ENCODE results near the gene SLAMF9.

DNA sequence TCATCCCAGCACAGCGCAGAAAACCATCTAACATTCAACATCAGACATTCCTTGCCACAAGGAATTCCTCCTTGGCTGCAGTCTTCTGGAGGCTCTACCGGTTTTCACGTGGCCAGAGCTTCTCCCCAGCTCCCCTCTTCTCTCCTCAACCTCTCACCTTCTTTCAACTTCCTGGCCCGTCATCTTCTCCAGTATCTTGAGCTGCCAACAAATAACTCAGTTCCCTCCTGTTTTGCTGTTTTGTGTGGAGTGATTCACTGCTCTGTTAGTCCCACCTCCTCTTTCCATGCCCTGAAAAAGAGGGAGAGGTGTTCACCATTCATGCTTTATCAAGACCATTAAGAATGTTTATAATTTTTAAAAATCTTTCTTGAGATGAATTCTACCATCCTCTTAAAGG, 45.2 kb upstream of the SLAMF9 start:
- TF ChIP-seq, protein P1, sequence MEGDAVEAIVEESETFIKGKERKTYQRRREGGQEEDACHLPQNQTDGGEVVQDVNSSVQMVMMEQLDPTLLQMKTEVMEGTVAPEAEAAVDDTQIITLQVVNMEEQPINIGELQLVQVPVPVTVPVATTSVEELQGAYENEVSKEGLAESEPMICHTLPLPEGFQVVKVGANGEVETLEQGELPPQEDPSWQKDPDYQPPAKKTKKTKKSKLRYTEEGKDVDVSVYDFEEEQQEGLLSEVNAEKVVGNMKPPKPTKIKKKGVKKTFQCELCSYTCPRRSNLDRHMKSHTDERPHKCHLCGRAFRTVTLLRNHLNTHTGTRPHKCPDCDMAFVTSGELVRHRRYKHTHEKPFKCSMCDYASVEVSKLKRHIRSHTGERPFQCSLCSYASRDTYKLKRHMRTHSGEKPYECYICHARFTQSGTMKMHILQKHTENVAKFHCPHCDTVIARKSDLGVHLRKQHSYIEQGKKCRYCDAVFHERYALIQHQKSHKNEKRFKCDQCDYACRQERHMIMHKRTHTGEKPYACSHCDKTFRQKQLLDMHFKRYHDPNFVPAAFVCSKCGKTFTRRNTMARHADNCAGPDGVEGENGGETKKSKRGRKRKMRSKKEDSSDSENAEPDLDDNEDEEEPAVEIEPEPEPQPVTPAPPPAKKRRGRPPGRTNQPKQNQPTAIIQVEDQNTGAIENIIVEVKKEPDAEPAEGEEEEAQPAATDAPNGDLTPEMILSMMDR (IDR thresholded peaks at IDR 0.05) = no peak
- no peak for TF ChIP-seq POLR2A (IDR thresholded peaks at IDR 0.05)
